Panc1 (cell line): Measurements from ENCODE around the gene CTNNBIP1. TPM values are rescaled to one million over a fixed set of nuclear protein-coding genes. Genes with fewer than 3 reads are reported as not detected.

Experiments
- ATAC-seq: fragments of 200-7000 bp; cut with Tn5 transposase; 2 replicates; pipeline ENCODE4 v1.9.1; 2020; ENCODE audit warnings: mild to moderate bottlenecking, moderate library complexity
- BruUV-seq: library from RNA; stranded (reverse); fragments of 400-500 nt; replicated peaks from 2 replicates; lab custom pipeline; 2021; lab: Mats Ljungman, UMichigan
- CTCF ChIA-PET: fragments of 300-600 bp; sonication (Branson Sonifier 250); formaldehyde crosslinking; loops from one replicate; lab custom pipeline; 2022; ENCODE audit warnings: antibody characterized with exemption; lab: Charles Lee
- POLR2A ChIA-PET: fragments of 300-600 bp; sonication (Branson Sonifier 250); formaldehyde crosslinking; loops from one replicate; lab custom pipeline; 2022; ENCODE audit warnings: antibody characterized with exemption; lab: Charles Lee
- DNase-seq: peaks from one replicate; pipeline ENCODE4 v3.0.0-alpha.2; 2010; ENCODE audit warnings: low read depth, low spot score
- H3K27ac ChIP-seq: 2 replicates; pipeline ENCODE4 v1.5.1; 2011; ENCODE audit warnings: mild to moderate bottlenecking, low read length, inconsistent platforms
- H3K27me3 ChIP-seq: fragments of 200-500 bp; sonication (Bioruptor generic); 2 replicates; pipeline ENCODE4 v1.6.0; 2014; ENCODE audit warnings: low read length, inconsistent platforms; ENCODE audit not compliant: control insufficient read depth, insufficient read depth
- H3K36me3 ChIP-seq: fragments of 200-500 bp; sonication (Bioruptor generic); 2 replicates; pipeline ENCODE4 v1.5.1; 2014; ENCODE audit warnings: inconsistent platforms, mild to moderate bottlenecking, low read length, moderate library complexity; ENCODE audit not compliant: control insufficient read depth, insufficient read depth
- H3K4me1 ChIP-seq: 2 replicates; pipeline ENCODE4 v1.5.1; 2011; ENCODE audit warnings: inconsistent platforms, mild to moderate bottlenecking, low read length, moderate library complexity; ENCODE audit not compliant: control insufficient read depth, insufficient read depth
- H3K4me3 ChIP-seq, 2 experiments: 2 replicates each; pipeline ENCODE4 v1.5.1; 2011 to 2012; ENCODE audit warnings: low read depth in 2 of 2, low read length in 2 of 2, mild to moderate bottlenecking in 2 of 2, inconsistent platforms in 1 of 2, moderate library complexity in 1 of 2
- H3K9me3 ChIP-seq: fragments of 200-500 bp; sonication (Bioruptor generic); 2 replicates; pipeline ENCODE4 v1.5.1; 2014; ENCODE audit warnings: low read depth, mild to moderate bottlenecking, inconsistent platforms, low read length, moderate library complexity; ENCODE audit not compliant: control insufficient read depth, insufficient read depth
- POLR2AphosphoS5 ChIP-seq: IDR thresholded peaks from 2 replicates; pipeline ENCODE4 v1.6.1; 2012; ENCODE audit warnings: mild to moderate bottlenecking, low read depth, low read length, moderate library complexity
- SIN3A ChIP-seq: IDR thresholded peaks from 2 replicates; pipeline ENCODE4 v1.6.1; 2012; ENCODE audit warnings: low read depth, mild to moderate bottlenecking, low read length, moderate library complexity, borderline replicate concordance; ENCODE audit not compliant: insufficient read depth
- TCF7L2 ChIP-seq: IDR thresholded peaks from 2 replicates; pipeline ENCODE4 v1.6.1; 2011; ENCODE audit warnings: mild to moderate bottlenecking, low read depth, low read length, inconsistent platforms
- in situ Hi-C: cut with HindIII; loops from 2 replicates; pipeline ENCODE4 v1.10.0; 2016; ENCODE audit warnings: low sequenced_read_pairs, low pct_unique_long_range_greater_than_20kb
- intact Hi-C: fragments of 100-400 bp; cut with micrococcal nuclease; formaldehyde crosslinking; loops from one replicate; pipeline ENCODE4 v1.10.0; 2022; ENCODE audit not compliant: unreplicated experiment
- total RNA-seq: library from RNA; stranded (reverse); gene quantifications from one replicate; pipeline ENCODE4 v1.2.1, GENCODE V29; 2021; ENCODE audit not compliant: unreplicated experiment
- TF ChIP-seq, protein P1 (sequence below), 2 experiments: IDR thresholded peaks; 2 replicates each; pipeline ENCODE4 v1.6.1; 2011 to 2012; ENCODE audit warnings: low read depth in 2 of 2, control low read depth in 1 of 2, low read length in 1 of 2, mild to moderate bottlenecking in 1 of 2, moderate library complexity in 1 of 2; ENCODE audit not compliant: insufficient read depth in 1 of 2
- TF ChIP-seq, protein P2 (sequence below): fragments of 450-650 bp; IDR thresholded peaks from 2 replicates; pipeline ENCODE4 v1.5.1; 2017; ENCODE audit warnings: mild to moderate bottlenecking

The CTNNBIP1 gene
- total RNA-seq, 1 experiment from 2014 or later, result 36.9 TPM

DNA sequence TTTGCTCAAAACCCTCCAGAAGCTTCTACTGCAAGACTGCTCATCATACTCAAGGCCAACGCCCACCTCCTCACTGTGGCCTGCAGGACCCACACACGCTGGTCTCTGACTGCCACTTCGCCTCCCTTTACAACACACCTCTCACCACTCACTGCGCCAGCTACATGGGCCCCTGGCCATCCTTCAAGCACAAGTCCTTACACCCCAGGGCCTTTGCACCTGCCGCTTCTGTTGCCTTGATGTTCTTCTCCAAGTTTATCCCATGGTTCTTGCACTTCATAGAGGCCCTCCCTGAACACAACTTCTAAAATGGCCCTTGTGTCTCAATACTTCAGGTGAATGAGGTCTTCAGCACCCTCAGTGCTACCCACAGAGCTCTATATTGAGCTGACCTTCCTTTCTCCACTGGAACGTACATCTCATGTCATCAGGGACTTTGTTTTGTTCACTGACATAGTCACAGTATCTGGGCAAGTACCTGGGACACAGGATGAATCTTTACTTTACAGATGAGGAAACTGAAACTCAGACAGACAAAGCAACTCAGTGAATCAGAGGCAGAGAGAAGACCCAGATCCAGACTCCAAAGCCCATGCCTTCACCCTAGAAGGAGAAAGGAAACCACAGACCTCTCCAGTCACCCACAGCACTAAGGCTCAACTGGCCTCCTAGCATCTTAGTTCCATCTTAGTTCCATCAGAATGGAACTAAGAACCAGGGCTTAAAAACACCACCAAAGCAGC, 51.6 kb downstream of the CTNNBIP1 start:
- TF ChIP-seq TCF7L2 (no peak), POLR2AphosphoS5 (no peak), SIN3A (no peak)
- TF ChIP-seq, protein P1, sequence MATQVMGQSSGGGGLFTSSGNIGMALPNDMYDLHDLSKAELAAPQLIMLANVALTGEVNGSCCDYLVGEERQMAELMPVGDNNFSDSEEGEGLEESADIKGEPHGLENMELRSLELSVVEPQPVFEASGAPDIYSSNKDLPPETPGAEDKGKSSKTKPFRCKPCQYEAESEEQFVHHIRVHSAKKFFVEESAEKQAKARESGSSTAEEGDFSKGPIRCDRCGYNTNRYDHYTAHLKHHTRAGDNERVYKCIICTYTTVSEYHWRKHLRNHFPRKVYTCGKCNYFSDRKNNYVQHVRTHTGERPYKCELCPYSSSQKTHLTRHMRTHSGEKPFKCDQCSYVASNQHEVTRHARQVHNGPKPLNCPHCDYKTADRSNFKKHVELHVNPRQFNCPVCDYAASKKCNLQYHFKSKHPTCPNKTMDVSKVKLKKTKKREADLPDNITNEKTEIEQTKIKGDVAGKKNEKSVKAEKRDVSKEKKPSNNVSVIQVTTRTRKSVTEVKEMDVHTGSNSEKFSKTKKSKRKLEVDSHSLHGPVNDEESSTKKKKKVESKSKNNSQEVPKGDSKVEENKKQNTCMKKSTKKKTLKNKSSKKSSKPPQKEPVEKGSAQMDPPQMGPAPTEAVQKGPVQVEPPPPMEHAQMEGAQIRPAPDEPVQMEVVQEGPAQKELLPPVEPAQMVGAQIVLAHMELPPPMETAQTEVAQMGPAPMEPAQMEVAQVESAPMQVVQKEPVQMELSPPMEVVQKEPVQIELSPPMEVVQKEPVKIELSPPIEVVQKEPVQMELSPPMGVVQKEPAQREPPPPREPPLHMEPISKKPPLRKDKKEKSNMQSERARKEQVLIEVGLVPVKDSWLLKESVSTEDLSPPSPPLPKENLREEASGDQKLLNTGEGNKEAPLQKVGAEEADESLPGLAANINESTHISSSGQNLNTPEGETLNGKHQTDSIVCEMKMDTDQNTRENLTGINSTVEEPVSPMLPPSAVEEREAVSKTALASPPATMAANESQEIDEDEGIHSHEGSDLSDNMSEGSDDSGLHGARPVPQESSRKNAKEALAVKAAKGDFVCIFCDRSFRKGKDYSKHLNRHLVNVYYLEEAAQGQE (IDR thresholded peaks at IDR 0.05; ENCODE audit: insufficient read depth in 1 of 2, low read depth in 2 of 2, low read length in 1 of 2), result no peak
- TF ChIP-seq, protein P2, sequence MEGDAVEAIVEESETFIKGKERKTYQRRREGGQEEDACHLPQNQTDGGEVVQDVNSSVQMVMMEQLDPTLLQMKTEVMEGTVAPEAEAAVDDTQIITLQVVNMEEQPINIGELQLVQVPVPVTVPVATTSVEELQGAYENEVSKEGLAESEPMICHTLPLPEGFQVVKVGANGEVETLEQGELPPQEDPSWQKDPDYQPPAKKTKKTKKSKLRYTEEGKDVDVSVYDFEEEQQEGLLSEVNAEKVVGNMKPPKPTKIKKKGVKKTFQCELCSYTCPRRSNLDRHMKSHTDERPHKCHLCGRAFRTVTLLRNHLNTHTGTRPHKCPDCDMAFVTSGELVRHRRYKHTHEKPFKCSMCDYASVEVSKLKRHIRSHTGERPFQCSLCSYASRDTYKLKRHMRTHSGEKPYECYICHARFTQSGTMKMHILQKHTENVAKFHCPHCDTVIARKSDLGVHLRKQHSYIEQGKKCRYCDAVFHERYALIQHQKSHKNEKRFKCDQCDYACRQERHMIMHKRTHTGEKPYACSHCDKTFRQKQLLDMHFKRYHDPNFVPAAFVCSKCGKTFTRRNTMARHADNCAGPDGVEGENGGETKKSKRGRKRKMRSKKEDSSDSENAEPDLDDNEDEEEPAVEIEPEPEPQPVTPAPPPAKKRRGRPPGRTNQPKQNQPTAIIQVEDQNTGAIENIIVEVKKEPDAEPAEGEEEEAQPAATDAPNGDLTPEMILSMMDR, result no peak
- H3K4me3 ChIP-seq, result no peak overlapping the region
- POLR2A ChIA-PET, result no interaction called here
- ATAC-seq (no peak), DNase-seq (no peak)
- intact Hi-C loops (no loop called here), in situ Hi-C loops (no loop called here)
- no peaks in the 10 kb centered on the region for H3K36me3 ChIP-seq
- no TSS peak for BruUV-seq
- H3K9me3 ChIP-seq, result no peaks in the 10 kb centered on the region
- no peak overlapping the region for H3K27ac ChIP-seq
- no peaks in the 10 kb centered on the region for H3K27me3 ChIP-seq
- H3K4me1 ChIP-seq, result no peaks in the 10 kb centered on the region
- CTCF ChIA-PET, result no interaction called here

DNA sequence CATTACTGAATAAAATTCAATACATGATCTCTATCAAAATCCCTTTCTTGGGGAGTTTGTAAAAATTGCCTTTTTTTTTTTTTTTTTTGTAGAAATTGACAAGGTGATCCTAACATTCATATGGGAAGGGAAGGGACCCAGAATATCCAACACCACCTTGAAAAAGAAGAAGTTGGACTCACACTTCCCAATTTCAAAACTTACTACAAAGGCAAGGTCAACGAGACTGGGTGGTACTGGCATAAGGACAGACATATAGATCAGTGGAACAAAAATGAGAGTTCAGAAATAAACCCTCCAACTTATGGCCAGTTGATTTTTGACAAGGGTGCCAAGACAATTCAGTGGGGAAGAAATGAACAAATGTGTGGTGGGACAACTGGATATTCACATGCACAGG, 54.9 kb downstream of the CTNNBIP1 start:
- Histone ChIP-seq H3K4me1 (no peaks in the 10 kb centered on the region), H3K9me3 (no peaks in the 10 kb centered on the region), H3K27me3 (no peaks in the 10 kb centered on the region), H3K27ac (no peak overlapping the region), H3K4me3 (no peak overlapping the region), H3K36me3 (no peaks in the 10 kb centered on the region)
- in situ Hi-C loops (no loop called here), intact Hi-C loops (no loop called here)
- ChIA-PET POLR2A (no interaction called here), CTCF (no interaction called here)
- BruUV-seq, result no TSS peak
- ATAC-seq, result no peak
- DNase-seq, result no peak
- no peak for TF ChIP-seq POLR2AphosphoS5
- TF ChIP-seq, protein P1 (IDR thresholded peaks at IDR 0.05; ENCODE audit: insufficient read depth in 1 of 2, low read depth in 2 of 2, low read length in 1 of 2), result no peak
- TF ChIP-seq, protein P2, result no peak
- no peak for TF ChIP-seq TCF7L2
- TF ChIP-seq SIN3A, result no peak
